Inflammatory macrophage treated with lipopolysaccharide for 4 hours (primary cell): ENCODE data around the gene FBXO2.
"Not testable (repeated sequence)": the region's sequence is repeated elsewhere in the genome, so short reads cannot be mapped to it uniquely, and the experiment has no call there.

Source experiments
- DNase-seq: peaks from one replicate; pipeline ENCODE4 v3.0.0-alpha.2; 2020

FBXO2 gene

GRCh38 chr1:11622398-11622797 is 31.8 kb downstream of the FBXO2 start:
- DNase-seq: no peak

- no peak for DNase-seq
Observed at GRCh38 chr1:11620924-11621323, 33.3 kb downstream of the FBXO2 start.

GRCh38 chr1:11620405-11620804 is 33.8 kb downstream of the FBXO2 start:
- DNase-seq: no peak

DNA sequence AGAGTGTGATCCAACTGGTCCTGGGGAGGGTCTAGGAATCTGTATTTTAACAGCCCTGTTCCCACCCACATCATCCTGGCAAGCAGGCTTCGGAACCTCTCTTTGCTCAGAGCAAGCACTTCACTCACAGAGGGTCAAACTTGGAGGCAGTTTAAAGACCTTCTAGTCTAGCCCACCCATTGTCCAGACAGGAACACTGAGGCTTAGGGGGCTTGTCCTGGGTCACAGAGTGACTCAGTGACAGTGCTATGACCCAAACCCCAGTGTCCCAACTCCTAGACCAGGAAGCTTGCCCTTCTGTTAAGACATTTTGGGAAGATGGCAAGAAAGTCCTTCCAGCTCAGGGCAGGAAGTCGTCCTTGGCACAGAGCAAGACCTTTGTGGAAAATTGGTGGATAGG is 36.5 kb downstream of the FBXO2 start:
- DNase-seq: no peak

GRCh38 chr1:11617314-11617713 is 36.9 kb downstream of the FBXO2 start:
- no peak for DNase-seq

DNA sequence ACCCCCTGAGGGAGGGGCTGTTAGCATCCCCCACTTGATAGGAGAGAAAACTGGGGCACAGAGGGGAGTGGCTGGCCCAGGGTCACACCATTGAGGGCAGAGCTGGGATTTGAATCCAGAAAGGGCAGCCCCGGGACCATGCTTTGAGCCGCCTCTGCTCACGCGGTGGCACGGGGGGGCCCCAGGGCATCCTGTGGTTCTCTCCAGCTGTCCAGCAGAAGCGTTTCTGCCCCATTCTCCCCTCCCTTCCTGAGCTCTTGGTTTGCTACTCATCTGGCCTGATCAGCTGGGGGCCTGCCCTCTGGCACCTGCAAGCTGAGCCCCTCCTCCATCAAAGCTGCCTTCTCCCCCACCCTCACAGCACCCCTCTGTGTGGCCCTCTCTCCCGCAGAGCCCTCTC is 37.5 kb downstream of the FBXO2 start:
- DNase-seq: no peak

- DNase-seq: no peak
Observed at GRCh38 chr1:11615090-11615489, 39.1 kb downstream of the FBXO2 start.

GRCh38 chr1:11613347-11613746 is 40.9 kb downstream of the FBXO2 start:
- DNase-seq: no peak

- DNase-seq: no peak
Observed at GRCh38 chr1:11611638-11612327, 42.4 kb downstream of the FBXO2 start.

GRCh38 chr1:11610629-11611180 is 43.5 kb downstream of the FBXO2 start:
- DNase-seq: no peak

GRCh38 chr1:11609378-11609777 is 44.9 kb downstream of the FBXO2 start:
- DNase-seq: not testable (repeated sequence)

- DNase-seq: not testable (repeated sequence)
Observed at GRCh38 chr1:11608596-11609130, 45.6 kb downstream of the FBXO2 start.

GRCh38 chr1:11606775-11607174 is 47.5 kb downstream of the FBXO2 start:
- no peak for DNase-seq

- no peak for DNase-seq
Observed at GRCh38 chr1:11602981-11603380, 51.2 kb downstream of the FBXO2 start.

- no peak for DNase-seq
Observed at GRCh38 chr1:11602424-11602823, 51.8 kb downstream of the FBXO2 start.

- DNase-seq: no peak
Observed at GRCh38 chr1:11600836-11601235, 53.4 kb downstream of the FBXO2 start.

DNA sequence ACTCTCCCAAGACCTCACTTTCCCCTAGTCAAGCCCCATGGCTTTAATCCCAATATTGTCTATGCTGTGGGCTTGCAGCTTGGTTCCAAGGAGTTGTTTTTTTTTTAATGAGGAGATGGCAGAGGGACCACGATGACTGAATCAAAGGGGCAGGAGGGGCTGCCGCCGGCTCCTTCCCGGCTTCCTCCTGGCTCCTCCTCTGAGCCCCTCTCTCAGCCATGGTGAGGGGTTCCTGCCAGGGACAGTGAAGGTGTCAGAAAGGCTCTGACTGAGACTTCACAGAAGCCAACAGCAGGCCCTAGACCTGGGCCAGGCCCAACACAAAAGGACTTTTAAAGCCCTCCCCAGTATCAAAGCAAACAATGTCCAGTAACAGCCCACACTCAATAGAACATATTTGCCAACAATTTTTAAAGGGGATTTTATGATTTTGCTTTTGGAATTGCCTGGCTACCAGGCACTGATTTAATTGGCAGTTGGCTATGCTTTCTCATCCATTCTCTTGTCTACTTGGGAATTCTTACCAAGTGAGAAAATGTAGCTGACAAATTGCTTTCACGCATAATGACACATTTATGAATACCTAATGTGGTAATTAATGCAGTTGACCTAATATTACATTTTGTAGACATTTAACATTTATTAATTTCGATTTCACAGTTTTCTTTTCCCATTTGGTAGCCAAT is 54.2 kb downstream of the FBXO2 start:
- no peak for DNase-seq

DNA sequence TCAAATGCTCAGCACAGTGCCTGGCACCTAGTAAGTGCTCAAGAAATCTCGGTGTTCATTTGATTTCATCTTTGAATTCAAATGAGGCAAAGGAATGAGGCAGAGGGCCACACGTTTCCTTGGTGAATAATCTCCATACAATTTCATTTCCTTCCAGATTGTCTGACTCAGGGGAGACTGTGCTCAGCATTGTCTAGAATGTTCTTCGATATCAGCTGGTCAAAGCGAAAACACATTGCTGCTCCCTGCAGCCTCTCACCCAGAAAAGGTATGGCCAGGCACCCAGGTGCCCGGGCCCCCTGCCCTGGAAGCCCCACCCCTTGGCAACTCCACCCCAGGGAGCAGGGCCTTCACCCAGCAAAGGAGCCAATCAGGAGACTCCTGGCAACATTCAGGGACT is 55.8 kb downstream of the FBXO2 start:
- DNase-seq: no peak
